ENCODE results near the gene RIC1. TPM values are rescaled to one million over a fixed set of nuclear protein-coding genes. Genes with fewer than 3 reads are reported as not detected.
"Not testable (repeated sequence)": the region's sequence is repeated elsewhere in the genome, so short reads cannot be mapped to it uniquely, and the experiment has no call there.

RIC1 gene, protein sequence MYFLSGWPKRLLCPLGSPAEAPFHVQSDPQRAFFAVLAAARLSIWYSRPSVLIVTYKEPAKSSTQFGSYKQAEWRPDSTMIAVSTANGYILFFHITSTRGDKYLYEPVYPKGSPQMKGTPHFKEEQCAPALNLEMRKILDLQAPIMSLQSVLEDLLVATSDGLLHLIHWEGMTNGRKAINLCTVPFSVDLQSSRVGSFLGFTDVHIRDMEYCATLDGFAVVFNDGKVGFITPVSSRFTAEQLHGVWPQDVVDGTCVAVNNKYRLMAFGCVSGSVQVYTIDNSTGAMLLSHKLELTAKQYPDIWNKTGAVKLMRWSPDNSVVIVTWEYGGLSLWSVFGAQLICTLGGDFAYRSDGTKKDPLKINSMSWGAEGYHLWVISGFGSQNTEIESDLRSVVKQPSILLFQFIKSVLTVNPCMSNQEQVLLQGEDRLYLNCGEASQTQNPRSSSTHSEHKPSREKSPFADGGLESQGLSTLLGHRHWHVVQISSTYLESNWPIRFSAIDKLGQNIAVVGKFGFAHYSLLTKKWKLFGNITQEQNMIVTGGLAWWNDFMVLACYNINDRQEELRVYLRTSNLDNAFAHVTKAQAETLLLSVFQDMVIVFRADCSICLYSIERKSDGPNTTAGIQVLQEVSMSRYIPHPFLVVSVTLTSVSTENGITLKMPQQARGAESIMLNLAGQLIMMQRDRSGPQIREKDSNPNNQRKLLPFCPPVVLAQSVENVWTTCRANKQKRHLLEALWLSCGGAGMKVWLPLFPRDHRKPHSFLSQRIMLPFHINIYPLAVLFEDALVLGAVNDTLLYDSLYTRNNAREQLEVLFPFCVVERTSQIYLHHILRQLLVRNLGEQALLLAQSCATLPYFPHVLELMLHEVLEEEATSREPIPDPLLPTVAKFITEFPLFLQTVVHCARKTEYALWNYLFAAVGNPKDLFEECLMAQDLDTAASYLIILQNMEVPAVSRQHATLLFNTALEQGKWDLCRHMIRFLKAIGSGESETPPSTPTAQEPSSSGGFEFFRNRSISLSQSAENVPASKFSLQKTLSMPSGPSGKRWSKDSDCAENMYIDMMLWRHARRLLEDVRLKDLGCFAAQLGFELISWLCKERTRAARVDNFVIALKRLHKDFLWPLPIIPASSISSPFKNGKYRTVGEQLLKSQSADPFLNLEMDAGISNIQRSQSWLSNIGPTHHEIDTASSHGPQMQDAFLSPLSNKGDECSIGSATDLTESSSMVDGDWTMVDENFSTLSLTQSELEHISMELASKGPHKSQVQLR (N-terminal part only)
- total RNA-seq, result 9.4 TPM

DNA sequence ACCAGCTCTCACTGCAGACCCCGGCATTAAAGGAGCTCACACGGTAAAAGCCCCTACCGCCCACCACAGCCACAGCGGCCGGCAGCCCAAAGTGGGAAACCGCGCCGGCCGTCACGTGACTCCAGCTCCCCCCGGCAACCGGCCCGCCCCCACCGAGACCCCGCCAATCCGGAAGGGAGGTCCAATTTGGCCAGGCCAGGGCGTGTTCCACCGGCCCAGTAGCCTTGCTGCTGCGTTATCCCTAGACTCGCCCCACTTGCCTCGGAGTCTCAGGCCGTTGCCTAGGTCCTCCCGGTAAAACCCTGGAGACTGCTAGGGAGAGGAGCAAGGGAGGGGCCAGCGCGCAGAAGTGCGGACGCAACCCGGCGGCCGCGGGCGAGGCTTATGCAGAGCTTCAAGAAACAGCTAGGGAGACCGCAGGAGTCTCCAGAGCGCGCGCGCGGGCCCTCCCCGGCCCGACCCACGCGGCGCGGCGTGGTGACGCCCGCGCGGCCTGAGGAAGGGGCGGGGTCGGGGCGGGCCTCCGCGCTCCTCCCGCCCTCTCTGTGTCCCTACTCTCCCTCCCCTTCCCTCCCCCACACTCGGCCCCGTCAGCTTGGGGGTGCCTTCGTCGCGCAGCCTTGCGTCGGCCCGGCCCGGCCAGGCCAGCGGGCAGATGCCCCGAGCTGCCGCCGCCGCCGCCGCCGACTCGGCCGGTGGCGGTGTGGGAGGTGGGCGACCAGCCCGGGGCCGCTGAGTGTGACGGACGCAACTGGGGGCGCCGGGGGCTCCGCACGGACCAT lies at the start of gene RIC1:
Gene RIC1 (plus strand): TSS at position 578 of the 782 bp plus-strand sequence. CDS start 203 bp downstream, at position 781.
- DNase-seq (ENCODE audit: low spot score) (peak; percentile 92), ATAC-seq (peak; percentile 93)

DNA sequence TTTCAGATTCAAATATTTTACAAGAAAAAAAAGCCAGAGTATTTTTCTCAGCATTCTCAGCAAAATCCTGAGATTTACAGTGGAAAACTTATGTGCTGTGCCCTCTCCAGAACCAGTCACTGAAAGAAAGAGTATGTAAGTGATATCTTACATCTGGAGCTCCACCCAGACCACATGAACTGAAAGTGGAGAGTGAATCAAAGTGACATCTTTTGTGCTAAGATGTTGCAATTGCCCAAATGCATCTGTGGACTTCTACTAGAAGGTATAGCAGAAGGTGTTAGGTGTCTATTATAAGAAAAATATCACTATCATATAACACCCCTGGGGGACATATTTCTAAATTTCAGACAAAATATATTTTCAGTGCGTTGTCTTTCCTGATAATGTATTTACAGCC lies 49.0 kb upstream of the RIC1 start:
- no peak for ATAC-seq
- DNase-seq (ENCODE audit: low spot score), result no peak

DNA sequence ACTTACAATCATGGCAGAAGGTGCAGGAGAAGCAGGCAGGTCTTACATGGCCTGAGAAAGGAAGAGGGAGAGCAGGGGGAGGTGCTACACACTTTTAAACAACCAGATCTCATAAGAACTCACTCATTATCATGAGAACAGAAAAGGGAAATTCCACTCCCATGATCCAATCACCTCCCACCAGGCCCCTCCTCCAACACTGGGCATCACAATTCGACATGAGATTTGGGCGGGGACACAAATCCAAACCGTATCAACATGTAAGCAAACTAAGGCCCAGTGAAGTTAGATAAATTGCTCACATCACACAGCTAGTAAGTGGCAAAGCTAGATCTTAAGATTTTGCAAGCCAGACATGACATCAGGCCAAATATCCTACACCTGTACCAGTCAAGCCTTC lies 48.3 kb upstream of the RIC1 start:
- ATAC-seq, result no peak
- DNase-seq (ENCODE audit: low spot score), result no peak

DNA sequence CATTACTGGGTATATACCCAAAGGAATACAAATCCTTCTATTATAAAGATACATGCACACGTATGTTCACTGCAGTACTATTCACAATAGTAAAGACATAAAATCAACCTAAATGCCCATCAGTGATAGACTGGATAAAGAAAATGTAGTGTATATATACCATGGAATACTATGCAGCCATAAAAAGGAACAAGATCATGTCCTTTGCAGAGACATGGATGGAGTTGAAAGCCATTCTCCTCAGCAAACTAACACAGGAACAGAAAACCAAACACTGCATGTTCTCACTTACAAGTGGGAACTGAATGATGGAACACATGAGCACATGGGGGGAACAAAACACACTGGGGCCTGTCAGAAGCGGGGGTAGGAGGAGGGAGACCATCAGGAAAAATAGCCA lies 47.2 kb upstream of the RIC1 start:
- not testable (repeated sequence) for ATAC-seq

DNA sequence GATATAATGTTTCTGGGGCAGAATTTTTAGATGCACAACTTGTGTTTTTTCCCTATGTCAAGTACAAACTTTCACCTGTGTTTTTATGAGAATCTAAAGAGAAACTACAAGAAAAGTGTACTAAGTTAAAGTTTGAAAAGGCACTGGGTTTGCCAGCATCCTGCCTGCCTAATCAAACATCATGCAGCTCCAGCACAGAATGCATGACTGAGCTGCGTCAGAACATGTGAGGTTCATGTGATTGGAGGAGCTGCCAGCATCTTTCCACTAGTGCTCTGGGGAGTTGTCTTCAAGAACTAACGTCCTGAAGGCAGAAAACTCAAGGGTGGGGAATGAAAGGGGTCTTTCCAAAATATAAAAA lies 46.1 kb upstream of the RIC1 start:
- peak; percentile 60 for ATAC-seq
- DNase-seq (ENCODE audit: low spot score), result no peak

More for the DNA sequence above, 47.2 kb upstream of the RIC1 start:
- DNase-seq (ENCODE audit: low spot score), result not testable (repeated sequence)

DNA sequence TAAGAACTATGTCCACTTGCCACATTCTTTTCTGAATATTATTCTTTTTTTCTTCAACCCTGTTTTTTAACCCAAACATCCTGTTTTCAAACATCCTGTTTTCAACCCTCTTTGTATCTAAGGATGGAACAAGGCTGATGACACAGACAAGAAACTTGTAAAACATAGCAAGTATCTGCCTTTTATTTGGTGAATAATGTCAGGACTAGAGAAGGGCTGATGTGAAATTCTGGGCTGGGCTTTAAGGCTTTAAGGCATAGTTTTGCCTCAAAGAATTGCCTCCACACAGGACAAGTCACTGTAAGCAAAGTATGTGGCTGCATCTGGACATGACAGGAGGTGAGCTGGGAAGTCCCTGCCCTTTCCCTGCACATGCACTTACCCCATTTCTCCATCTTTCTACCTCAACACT lies 42.5 kb upstream of the RIC1 start:
- ATAC-seq, result no peak
- no peak for DNase-seq (ENCODE audit: low spot score)

DNA sequence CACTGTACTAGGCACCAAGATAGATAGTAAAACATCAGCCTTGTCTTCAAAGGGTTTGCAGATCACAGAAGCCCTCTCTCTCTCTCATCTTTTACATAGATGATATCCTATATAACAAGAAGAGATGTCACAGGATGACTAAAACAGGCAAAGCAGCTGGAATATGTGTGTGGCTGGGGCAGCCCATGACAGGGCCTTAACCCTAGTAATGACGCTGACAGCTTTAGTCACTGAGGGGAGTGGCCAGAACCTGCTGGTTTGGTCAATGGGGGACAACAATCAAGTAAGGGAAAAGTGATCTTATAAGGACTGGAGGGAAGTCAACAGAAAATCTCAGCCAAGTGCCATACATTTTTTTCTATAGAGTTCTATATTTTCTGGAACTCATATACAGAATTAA lies 41.9 kb upstream of the RIC1 start:
- ATAC-seq, result no peak
- DNase-seq (ENCODE audit: low spot score), result no peak

DNA sequence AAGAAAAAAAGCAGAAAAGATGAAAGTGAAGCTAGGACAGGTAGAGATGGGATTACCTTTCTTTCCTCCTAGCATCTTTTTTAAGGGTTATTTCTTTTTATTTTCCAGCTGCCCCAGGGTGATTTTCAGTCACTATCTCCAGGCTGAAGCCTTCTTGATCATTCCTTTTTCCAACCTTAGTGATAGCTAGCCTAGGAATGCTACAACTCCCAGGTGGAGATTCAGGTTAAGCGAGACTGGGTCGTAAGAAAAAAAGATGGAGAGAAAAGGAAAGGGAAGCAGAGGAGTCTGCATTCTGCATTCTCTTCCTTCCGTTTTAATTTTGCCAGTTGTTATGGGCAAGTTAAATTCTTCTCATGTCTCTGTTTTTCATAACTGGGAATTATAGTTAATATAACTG lies 36.7 kb upstream of the RIC1 start:
- ATAC-seq (no peak), DNase-seq (ENCODE audit: low spot score) (no peak)

DNA sequence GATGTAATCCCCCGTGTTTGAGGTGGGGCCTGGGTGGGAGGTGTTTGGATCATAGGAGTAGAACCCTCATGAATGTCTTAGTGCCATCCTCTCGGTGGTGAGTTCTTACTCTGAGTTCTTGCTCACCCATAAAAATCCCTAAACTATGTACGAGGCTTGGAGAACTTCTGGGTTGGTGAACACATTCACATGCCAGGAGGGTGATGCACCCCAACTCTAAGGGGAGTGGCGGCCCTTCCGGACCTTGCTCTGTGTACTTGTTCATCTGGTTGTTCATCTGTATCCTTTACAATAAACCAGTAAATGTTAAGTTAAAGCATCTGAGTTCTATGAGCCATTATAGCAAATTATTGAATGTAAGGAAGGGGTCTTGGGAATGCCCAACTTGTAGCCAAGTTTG lies 36.0 kb upstream of the RIC1 start:
- ATAC-seq, result no peak
- no peak for DNase-seq (ENCODE audit: low spot score)

DNA sequence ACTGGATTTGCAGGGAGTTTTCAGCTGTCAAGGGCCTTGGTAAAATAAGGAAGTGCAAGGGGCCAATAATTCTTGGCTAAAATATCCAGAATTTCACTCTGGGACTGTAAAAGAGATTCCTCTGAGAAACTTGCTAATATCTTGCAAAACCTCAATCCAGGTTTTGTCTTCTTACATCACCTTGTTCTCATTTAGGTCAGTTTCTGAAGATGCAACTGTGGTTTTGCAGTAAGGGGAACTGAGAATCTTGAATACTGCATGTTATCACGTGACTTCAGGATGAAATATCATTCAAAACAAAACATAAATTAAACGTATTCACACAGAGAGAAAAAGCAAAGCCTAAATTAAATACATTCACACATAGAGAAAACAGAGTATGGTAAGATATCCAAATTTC lies 35.0 kb upstream of the RIC1 start:
- DNase-seq (ENCODE audit: low spot score) (no peak), ATAC-seq (no peak)

DNA sequence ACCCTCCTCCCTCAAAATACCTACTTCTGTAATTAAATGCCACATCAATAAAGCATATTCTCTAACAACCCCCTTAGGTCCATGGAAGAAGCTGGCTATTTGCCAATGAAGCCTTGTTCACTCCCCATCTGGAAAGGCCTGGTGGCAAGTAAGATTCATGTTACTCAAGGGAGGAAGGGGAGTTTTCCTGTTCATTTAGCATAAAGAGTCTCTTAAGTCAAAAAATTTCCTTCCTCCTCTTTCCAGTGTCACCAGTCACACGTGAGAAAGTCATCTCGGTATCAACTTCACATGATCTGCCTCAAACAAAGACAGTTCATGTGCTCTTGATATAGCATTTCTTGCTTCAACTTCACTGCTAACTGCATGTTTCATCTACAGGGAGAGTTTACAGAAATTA lies 32.7 kb upstream of the RIC1 start:
- DNase-seq (ENCODE audit: low spot score) (no peak), ATAC-seq (no peak)

DNA sequence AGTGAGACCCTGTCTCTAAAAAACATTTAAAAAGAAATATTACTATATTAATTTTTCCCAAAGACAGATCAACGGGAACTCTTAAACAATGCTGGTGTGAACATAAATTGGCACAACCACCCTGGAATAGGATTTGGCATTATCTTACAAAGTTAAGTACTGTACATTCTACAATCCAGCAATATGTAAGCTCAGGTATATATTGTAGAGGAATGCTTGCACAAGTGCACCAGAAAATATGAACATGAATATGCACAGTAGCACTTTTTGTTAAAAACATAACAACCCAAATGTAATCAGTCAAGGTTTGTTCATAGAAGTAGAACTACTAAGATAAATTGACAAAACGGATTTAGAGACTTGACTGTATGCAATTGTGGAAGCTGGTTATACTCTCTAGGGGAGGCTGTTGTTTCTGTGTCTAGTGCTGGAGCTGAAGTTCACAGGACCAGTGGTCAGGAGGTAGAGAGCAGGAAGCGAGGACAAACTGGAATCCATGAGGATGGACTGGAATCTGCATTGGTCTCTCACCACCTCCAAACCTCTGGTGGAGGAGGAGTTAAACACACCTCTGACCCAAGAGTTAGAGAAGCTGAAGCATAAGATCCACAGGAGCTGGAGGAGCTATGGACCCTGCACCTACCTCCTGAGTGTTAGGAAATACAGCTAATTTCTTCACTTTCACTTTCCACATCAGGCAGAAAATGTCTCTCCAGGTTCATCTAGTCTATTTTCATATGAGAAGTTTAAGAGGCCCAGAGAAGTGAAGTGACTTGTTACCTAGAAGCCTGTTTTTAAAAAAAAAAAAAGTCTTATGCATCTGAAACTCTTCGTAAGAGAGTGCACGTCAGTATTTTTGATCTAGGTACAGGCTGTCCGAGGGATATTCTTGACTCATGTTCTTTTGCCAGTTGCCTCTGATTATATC lies 20.3 kb upstream of the RIC1 start:
- DNase-seq (ENCODE audit: low spot score), result no peak

DNA sequence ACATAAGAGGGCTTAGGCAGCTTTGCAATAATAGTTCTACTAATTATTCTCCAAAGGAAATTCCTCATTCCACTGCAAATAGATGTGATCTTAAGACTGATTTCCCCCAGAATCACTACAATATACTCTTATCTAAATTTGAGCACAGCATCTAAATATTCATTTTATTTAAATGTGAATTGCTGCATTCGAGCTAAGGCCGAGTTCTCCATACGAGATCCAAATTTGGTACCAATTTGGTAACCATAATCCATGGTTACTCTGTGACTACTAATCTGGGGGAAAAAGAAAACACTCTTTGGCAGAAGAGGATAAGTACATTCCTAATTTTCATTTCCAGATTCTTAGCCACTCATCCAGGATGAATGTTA lies 19.7 kb upstream of the RIC1 start:
- ATAC-seq (no peak), DNase-seq (ENCODE audit: low spot score) (no peak)

More for the DNA sequence above, 20.3 kb upstream of the RIC1 start:
- peak; percentile 90 for ATAC-seq

DNA sequence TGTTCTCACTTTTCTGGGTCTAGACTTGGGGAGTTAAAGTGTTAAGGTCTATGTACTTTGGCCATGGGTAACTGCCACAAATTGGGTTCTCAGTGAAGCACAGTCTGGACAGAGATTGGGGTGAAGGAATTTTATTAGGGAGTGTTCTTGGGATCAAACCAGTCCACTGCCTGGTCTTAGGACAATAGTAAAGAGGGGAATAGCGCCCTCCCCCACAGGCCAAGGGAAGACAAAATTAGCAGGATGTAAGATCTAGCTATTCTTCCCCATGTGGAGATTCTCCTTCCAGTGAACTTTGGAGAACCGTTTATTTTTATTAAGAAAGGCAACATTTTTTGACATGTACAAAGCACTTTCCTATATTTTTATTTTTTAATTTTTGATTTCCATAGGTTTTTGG lies 18.4 kb upstream of the RIC1 start:
- ATAC-seq, result no peak
- no peak for DNase-seq (ENCODE audit: low spot score)

DNA sequence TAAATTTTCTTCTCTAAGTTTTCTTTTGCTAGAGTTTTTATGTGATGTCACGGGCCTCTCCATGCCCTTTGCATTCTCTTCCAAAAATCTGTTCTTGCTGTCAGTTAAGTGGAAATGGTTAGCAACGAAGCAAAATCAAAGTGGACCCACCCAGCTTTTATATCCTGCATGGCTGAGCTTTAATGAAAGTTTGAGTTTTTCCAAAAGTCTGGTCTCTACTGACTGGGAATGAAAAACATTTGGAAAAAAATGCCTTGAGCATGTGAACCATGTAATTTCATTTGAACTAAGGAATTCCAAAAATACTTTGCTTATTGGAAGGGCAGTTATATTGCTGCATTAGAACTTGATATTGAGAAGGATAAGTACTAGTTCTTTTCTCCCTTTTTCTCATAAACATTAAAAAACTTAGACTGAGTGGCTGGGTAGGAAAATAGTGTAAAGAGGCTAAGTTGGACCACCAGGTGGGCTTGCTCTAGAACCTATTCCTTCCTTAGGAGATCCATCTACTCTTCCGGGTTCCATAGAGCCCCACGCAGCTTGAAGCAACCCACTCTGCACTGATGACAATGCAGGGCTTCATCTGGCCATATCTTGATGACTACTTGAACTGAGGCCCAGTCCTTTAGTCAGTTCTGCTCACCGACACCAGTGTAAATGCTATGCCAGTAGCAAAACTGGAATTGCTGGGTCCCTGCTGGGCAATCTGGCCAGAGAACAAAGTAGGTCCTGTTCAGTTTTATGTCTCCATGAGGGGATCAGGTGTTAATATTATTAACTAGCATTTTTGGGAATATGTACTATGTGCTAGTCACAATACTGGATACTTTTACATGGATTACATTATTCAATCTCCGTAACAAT lies 17.4 kb upstream of the RIC1 start:
- peak; percentile 3 for ATAC-seq
- no peak for DNase-seq (ENCODE audit: low spot score)

DNA sequence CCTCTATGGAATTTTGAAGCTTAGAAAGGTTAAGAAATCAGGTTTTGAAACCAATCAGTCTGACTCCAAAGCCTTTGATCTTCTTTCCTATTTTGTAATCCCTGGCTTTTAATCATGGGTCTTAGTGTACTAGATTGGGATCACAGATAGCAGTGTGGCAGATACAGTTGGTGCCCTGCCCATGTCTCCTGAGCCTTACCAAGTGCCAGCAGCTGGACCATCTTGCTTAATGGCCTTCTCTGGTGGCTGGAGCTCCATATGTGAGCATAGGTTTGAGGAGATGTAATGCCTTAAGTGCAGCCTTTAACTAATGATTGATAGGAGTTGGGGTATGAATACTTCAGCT lies 16.7 kb upstream of the RIC1 start:
- ATAC-seq (peak; percentile 54), DNase-seq (ENCODE audit: low spot score) (no peak)

DNA sequence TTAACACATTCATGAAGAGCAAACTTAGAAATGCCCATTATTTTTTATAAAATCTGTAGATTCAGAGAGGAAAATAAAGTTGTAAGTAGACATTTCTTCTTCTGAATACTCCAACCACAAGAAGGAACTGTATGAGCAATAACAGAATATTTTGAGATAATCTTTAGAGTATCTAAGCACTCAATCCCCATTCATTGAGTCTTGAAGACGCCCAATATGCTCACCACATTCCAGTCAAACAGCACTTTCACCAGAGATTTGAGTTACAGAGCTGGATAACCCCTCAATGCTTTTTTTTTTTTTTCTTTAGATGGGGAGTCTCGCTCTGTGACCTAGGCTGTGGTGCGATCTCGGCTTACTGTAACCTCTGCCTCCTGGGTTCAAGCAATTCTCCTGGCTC lies 14.7 kb upstream of the RIC1 start:
- no peak for DNase-seq (ENCODE audit: low spot score)
- ATAC-seq, result no peak

DNA sequence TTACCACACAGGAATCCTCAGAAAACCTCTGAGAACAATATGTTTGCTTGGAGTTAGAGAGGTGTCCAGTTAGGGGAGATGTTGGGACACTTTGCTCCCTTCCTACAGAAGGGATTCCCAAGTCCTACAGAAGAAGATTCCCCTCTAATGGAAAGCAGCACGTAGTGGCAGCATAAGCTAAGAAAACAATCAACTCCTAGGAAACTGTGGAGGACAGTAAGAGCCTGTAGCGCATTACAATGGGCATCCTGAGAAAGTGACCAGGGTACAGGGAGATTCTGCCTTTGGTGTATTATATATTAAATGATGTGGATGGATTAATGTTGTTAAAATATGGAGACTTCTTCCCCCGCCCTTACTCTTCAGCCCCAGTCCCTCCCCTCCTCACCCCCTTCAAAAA lies 13.9 kb upstream of the RIC1 start:
- DNase-seq (ENCODE audit: low spot score) (no peak), ATAC-seq (no peak)

DNA sequence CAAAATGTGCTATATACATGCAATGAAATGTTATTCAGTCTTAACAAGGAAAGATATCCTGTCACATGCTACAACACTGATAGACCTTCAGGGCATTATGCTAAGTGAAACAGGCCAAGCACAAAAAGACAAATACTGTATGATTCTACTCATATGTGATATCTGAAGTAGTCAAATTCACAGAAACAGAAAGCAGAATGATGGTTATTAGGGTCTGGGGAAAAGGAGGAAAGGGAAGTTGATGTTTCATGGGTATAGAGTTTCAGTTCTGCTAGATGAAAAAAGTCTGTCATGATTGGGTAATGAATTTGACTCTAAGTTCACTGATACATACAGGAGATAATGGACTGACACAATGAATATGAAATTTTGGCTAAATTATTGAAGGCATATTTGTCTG lies 11.2 kb upstream of the RIC1 start:
- DNase-seq (ENCODE audit: low spot score) (no peak), ATAC-seq (no peak)

Measured in left lobe of liver (tissue), 2 donors.